Amygdala (tissue), 56 donors: Measurements from ENCODE around the gene PPA1.
"Not testable (repeated sequence)": the region's sequence is repeated elsewhere in the genome, so short reads cannot be mapped to it uniquely, and the experiment has no call there.

Experiments
- DNase-seq, 56 donors: peaks; one replicate each; lab custom pipeline; 2025; lab: John Stamatoyannopoulos, UW

PPA1 gene

DNA sequence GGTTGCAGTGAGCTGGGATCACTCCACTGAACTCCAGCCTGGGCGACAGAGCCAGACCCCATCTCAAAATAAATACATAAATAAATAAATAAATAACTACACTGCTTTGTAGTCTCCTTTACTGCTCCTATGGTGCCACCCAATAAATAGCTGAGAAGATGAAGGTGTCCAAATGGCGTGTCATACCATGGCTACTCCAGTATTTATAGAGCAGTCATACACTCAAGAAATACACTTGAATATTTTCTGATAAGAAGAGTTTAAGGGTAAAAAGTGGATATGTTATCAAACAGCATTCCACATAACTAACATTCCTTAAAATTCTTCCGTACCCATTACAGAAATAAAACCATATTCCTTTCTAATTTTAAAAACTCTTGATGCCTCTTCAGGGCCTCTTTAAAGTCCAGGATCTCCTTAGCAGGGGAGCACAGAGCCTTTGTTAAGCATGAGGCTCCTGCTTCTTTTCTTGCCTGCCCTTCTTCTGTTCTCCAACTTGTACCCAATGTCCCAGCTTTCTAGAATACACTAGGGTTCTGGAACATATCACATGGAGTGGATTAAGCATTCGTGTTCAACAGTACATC is 55.0 kb downstream of the PPA1 start:
- no peak for DNase-seq

- no peak for DNase-seq
Observed at GRCh38 chr10:70176441-70176840, 56.8 kb downstream of the PPA1 start.

GRCh38 chr10:70175516-70175915 is 57.7 kb downstream of the PPA1 start:
- no peak for DNase-seq

- peak in 6 of 56 donors; percentile 7 to 17 (median 14) for DNase-seq
Observed at GRCh38 chr10:70174058-70174741, 59.0 kb downstream of the PPA1 start.

- peak in 2 of 56 donors; percentile 60 to 67 for DNase-seq
Observed at GRCh38 chr10:70169649-70170364, 63.4 kb downstream of the PPA1 start.

- no peak for DNase-seq
Observed at GRCh38 chr10:70169011-70169410, 64.2 kb downstream of the PPA1 start.

- no peak for DNase-seq
Observed at GRCh38 chr10:70167246-70167645, 66.0 kb downstream of the PPA1 start.

GRCh38 chr10:70166394-70166793 is 66.8 kb downstream of the PPA1 start:
- DNase-seq, result no peak

GRCh38 chr10:70164163-70164562 is 69.1 kb downstream of the PPA1 start:
- DNase-seq, result no peak

GRCh38 chr10:70163448-70163847 is 69.8 kb downstream of the PPA1 start:
- DNase-seq, result no peak

GRCh38 chr10:70162892-70163201 is 70.4 kb downstream of the PPA1 start:
- no peak for DNase-seq

- DNase-seq, result no peak
Observed at GRCh38 chr10:70162151-70162891, 70.9 kb downstream of the PPA1 start.

DNA sequence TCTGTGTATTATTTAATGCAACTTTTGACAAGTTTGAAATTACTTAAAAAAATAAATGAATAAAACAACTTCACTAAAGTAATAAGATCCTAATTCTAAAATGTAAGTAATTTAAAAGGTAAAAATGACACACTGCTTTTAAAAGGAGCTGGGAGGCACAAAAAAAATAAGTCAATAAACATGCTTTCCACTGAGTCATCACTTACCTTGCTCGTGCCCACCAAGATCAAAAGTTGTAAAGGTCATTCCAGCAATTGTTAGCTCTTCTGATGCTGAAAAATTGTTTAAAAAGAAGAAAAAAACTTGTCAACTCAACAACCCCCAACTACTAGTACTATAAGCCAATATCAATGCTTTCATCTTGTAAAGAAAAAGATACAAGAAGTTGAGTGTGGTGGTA is 72.4 kb downstream of the PPA1 start:
- DNase-seq, result no peak

DNA sequence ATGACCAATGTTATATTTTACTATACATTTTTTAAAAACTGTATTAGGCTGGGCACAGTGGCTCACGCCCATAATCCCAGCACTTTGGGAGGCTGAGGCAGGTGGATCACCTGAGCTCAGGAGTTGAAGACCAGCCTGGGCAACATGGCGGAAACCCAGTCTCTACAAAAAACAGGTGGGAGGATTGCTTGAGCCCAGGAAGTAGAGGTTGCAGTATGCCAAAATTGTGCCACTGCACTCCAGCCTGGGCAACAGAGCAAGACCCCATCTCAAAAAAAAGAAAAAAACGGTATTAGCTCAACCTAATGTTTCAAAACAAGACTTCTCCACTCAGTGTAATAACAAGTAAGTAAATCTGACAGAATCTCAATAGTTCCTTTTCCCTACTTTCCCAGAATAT is 73.9 kb downstream of the PPA1 start:
- not testable (repeated sequence) for DNase-seq

DNA sequence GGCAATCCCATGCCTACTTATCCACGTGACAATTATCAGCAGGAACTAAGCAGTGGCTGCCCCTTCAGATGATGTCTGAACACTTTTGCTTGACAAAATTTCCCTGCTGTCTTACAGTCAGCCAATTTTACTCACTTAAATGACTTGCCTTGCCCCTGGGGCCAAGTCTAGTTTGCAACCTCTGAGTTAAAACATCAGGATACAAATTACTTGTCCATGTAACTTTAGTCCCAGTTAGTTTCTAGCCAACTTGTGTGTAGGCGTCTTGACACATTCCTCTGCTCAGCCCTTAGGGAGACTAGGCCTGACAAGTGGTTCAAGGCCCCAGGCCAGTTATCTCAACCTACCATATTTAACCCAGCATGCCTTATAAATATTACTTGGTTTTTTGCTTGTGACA is 75.1 kb downstream of the PPA1 start:
- DNase-seq, result no peak

DNA sequence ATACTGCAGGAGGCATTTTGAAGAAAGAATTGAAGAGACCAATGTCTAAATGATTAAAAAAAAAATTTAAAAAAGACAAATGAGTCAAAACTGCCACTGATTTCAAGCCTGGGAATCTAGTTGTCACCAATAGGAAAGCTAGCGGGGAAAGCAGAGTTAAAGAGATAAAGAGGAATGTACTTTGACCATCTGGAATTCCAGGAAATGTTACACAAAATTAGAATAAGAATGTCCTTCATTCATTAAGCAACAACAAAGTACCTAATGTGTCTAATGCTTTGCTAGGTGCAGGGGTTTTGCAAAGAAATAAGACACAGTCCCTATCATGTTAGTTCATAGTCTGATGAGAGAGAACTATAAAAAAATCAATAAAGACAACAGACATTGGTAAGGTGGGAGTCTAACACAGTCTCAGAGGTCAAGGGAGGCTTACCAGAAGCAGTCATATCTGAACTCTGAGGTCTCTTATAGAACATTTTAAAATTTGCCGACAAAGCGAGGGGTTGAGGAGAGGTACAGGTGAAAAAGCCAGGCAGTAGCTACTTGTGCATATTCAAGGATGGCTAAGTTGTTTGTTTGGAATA is 77.9 kb downstream of the PPA1 start:
- DNase-seq, result no peak
